Astrocyte of the cerebellum (primary cell): Measurements from ENCODE around the gene AKAP12.

Experiments used
- DNase-seq: peaks from one replicate; pipeline ENCODE4 v3.0.0-alpha.2; 2011; ENCODE audit warnings: low read depth
- H3K4me3 ChIP-seq: 2 replicates; pipeline ENCODE4 v1.5.1; 2011; ENCODE audit warnings: mild to moderate bottlenecking, low read depth, low read length, moderate library complexity
- in situ Hi-C: cut with HindIII; loops from 2 replicates; pipeline ENCODE4 v1.10.0; 2017; ENCODE audit warnings: low sequenced_read_pairs
- TF ChIP-seq, protein P1 (sequence below): IDR thresholded peaks from 2 replicates; pipeline ENCODE4 v1.5.1; 2012; ENCODE audit warnings: low read length, low read depth, moderate library complexity, mild to moderate bottlenecking; ENCODE audit errors: missing control alignments

AKAP12 gene

DNA sequence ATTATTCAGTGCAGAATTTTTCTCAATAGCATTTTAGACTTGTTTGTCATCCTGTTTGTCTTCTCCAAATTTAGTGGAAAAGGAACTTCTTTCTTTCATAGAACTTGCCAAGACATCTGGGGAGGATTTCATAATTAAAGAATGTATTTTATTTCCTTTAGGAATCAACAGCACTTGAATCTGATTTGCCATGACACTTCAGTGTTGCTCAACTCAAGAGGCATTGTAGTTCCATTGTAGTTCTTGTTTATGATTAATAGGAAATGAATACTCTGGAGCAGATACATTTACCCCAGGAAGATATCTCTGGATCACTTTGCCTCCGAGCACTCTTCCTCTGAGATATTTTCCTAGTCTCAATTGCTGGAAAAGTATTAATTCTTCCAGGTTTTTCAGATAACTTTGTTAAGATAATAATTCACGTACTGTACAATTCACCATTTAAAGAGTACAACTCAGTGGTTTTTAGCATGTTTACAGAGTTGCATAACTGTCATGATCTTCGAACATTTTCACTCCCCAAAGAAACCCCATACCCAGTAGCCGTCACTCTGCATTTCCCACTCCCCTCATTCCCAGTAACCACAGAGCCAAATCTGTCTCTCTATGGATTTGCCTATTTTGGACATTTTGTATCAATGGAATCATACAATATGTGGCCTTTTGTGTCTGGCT is 29.7 kb downstream of the AKAP12 start:
- TF ChIP-seq, protein P1, sequence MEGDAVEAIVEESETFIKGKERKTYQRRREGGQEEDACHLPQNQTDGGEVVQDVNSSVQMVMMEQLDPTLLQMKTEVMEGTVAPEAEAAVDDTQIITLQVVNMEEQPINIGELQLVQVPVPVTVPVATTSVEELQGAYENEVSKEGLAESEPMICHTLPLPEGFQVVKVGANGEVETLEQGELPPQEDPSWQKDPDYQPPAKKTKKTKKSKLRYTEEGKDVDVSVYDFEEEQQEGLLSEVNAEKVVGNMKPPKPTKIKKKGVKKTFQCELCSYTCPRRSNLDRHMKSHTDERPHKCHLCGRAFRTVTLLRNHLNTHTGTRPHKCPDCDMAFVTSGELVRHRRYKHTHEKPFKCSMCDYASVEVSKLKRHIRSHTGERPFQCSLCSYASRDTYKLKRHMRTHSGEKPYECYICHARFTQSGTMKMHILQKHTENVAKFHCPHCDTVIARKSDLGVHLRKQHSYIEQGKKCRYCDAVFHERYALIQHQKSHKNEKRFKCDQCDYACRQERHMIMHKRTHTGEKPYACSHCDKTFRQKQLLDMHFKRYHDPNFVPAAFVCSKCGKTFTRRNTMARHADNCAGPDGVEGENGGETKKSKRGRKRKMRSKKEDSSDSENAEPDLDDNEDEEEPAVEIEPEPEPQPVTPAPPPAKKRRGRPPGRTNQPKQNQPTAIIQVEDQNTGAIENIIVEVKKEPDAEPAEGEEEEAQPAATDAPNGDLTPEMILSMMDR: no peak
- in situ Hi-C loops: no loop called here
- no peak overlapping the region for H3K4me3 ChIP-seq
- no peak for DNase-seq

DNA sequence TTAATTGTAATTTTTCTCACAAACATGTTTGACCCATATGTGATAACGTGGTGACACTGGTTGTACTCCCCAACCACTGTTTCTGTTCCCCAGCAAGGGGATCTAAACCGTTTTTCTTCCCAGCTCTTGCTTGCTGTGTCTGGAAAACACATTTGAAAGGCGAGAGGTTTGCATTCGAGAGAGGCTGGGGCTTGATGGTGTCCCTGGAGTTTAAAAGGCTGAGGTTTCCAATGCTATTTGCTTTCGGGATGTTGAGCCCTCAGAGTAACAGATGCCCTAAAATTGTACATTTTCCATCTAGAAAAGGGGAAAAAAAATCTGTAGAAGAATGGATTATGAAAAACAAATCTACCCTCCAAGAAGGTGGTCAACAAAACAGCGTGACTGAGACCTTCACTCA is 35.4 kb downstream of the AKAP12 start:
- in situ Hi-C loops: no loop called here
- TF ChIP-seq, protein P1: no peak
- no peak overlapping the region for H3K4me3 ChIP-seq
- no peak for DNase-seq

DNA sequence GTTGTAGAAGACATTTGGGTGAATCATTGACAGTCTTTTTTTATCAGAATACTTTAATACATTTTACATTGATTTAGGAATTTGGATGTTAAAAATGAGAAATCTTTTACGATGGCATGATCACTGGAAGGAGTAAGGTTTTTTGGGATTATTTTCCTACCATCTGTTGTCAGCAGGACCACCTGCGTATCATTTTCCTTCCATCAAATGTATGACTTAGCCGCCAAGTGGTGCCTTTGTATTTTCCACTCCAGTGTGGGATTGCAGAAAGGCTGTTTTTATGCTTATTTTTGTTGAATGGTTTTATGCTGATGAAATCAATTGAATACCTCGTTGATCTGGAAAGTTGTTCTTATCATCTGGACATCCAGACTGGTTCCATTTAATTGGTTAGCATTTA is 35.8 kb downstream of the AKAP12 start:
- in situ Hi-C loops: no loop called here
- no peak for DNase-seq
- H3K4me3 ChIP-seq: no peak overlapping the region
- TF ChIP-seq, protein P1: no peak

DNA sequence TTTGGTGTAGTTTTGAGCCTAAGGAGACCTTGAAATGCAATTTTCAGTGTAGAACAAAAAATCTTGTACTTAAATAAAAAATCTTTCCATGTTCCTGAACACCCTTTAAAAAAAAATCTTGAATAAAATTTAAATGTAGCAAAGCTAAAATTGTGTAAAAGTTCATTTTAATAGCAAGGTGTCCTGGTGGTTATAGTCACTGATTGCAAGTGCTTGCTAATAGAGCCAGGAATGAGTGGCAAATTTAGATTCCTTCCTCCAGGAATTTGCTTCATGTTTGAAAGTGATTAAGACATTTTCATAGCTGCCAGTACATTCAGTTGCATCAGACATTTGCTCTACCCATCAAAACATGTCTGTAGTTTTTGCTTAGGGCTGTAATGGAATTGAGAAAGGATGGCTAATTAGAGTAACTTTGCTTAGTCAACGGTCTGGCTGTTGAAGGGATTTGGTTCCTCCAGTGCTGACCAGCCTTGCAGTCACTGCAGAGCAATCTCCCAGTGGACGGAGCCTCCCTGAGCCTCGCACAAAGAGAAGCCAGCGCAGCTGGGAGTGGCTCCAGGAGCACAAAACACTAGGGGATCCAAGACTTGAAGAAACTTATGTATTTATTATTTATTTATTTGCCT is 36.5 kb downstream of the AKAP12 start:
- DNase-seq: no peak
- TF ChIP-seq, protein P1: peak; percentile 9
- in situ Hi-C loops: no loop called here
- H3K4me3 ChIP-seq: no peak overlapping the region

DNA sequence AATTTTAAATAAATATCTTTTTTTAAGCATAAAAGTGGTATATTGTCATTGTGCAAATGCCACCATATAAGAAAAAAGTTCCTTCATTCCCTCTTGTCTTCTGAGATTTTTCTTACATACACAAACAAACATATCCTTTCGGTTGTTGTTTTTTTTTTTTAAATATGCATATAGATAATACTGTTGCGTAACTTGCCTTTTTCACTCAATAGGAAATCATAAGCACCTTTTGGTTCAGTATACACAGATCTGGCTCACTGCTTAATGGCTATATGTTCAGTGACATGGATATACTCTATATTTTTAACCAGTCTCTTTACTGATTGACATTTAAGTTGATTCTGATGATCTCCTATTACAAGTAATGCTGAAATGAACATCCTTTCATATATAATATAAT is 40.1 kb downstream of the AKAP12 start:
- H3K4me3 ChIP-seq: no peak overlapping the region
- in situ Hi-C loops: no loop called here
- TF ChIP-seq, protein P1: no peak

DNA sequence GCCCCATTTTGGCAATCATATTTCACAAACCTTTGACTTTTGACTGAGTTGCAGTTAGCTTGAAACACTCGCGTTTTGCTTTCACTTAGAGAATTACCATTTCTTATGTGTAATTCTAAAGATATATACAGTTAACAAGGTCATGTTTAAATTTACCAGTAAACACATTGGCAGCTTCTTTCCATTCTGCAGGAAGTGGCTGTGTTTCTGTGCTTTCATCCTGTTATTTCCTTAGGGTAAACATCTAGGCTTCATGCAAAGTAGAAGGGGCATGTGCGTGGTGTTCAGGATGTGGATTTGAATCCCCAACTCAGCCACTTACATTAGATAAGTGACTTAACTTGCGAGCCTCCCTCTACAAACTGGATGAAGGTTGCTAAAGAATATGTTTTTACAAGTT is 41.1 kb downstream of the AKAP12 start:
- no peak overlapping the region for H3K4me3 ChIP-seq
- in situ Hi-C loops: no loop called here
- TF ChIP-seq, protein P1: no peak
- no peak for DNase-seq

More for the DNA sequence above, 40.1 kb downstream of the AKAP12 start:
- no peak for DNase-seq
